Effector memory CD4-positive, alpha-beta T cell (primary cell): ENCODE measurements around the gene PCDH18.

Source experiments
- DNase-seq, 3 donors: peaks; one replicate each; pipeline ENCODE4 v3.0.0-alpha.2; 2020
- H3K27ac ChIP-seq: 2 replicates; pipeline ENCODE4 v1.7.0; 2013; ENCODE audit warnings: mild to moderate bottlenecking, low read length, moderate library complexity; ENCODE audit not compliant: insufficient read depth, poor library complexity, severe bottlenecking
- H3K27me3 ChIP-seq: replicated peaks from 2 replicates; pipeline ENCODE4 v1.7.0; 2013; ENCODE audit warnings: mild to moderate bottlenecking, low read length; ENCODE audit not compliant: insufficient read depth, control insufficient read depth, poor library complexity, severe bottlenecking
- H3K36me3 ChIP-seq: 2 replicates; pipeline ENCODE4 v1.7.0; 2013; ENCODE audit warnings: mild to moderate bottlenecking, low read length, moderate library complexity; ENCODE audit not compliant: control insufficient read depth, insufficient read depth
- H3K4me1 ChIP-seq: 2 replicates; pipeline ENCODE4 v1.7.0; 2013; ENCODE audit warnings: low read length, mild to moderate bottlenecking; ENCODE audit not compliant: control insufficient read depth, insufficient read depth, poor library complexity, severe bottlenecking
- H3K4me3 ChIP-seq: 2 replicates; pipeline ENCODE4 v1.7.0; 2013; ENCODE audit warnings: low read length, low read depth, mild to moderate bottlenecking; ENCODE audit not compliant: insufficient read depth, poor library complexity, severe bottlenecking
- H3K9me3 ChIP-seq: 2 replicates; pipeline ENCODE4 v1.7.0; 2013; ENCODE audit warnings: mild to moderate bottlenecking, low read length, moderate library complexity; ENCODE audit not compliant: control insufficient read depth

Gene PCDH18

DNA sequence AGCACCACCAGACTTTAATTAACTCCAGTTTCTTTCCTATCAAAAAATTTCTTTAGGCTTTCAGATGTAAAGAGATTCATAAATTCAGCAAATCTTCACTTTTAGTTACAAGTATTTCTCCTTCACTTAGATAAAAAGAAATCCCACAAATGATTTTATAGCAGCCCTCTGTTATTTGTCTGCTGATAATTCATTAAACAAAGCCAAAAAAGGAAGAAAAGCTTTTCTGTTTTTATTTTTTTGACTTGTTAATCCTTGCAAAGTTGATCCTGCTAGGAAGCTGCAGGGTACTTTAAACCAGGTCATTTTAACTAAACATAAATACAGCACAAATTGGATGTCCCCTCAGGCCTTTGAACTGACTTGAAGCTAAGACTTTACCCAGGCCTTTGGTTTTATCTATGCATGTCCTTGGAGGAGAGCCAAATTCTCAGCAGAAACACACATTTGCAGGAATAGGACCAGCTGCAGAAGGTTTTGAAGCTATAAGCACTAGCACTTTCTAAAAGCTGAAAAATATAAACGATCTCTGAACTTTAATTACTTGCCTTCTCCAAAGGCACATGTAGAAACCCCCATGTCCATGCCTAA lies 57.5 kb downstream of the PCDH18 start:
- DNase-seq, result no peak
- H3K4me1 ChIP-seq, result no peaks in the 10 kb centered on the region
- H3K27me3 ChIP-seq, result no peaks in the 10 kb centered on the region
- H3K9me3 ChIP-seq, result no peaks in the 10 kb centered on the region
- no peaks in the 10 kb centered on the region for H3K36me3 ChIP-seq
- no peak overlapping the region for H3K27ac ChIP-seq
- H3K4me3 ChIP-seq, result no peak overlapping the region

GRCh38 chr4:137471895-137472294 lies 60.4 kb downstream of the PCDH18 start:
- no peaks in the 10 kb centered on the region for H3K36me3 ChIP-seq
- no peak for DNase-seq
- H3K4me3 ChIP-seq, result no peak overlapping the region
- no peaks in the 10 kb centered on the region for H3K27me3 ChIP-seq
- H3K9me3 ChIP-seq, result no peaks in the 10 kb centered on the region
- H3K27ac ChIP-seq, result no peak overlapping the region
- H3K4me1 ChIP-seq, result no peaks in the 10 kb centered on the region

DNA sequence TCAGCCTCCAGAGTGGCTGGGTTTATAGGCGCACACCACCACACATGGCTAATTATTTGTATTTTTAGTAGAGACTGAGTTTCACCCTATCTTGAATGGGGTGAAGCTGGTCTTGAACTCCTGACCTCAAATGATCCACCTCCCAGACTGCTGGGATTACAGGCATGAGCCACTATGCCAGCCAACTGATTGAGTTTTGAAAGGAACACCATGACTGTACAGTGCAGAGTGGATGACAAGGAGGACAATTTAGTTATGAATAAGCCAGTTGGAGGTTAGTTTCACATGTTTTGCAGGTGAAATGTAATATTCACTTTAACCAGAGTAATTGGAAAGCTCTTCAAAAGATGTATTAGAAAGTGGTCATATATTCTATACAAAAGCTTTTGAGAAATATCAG lies 60.8 kb downstream of the PCDH18 start:
- DNase-seq, result no peak
- Histone ChIP-seq H3K9me3 (no peaks in the 10 kb centered on the region), H3K36me3 (no peaks in the 10 kb centered on the region), H3K4me3 (no peak overlapping the region), H3K4me1 (no peaks in the 10 kb centered on the region), H3K27ac (no peak overlapping the region), H3K27me3 (no peaks in the 10 kb centered on the region)

DNA sequence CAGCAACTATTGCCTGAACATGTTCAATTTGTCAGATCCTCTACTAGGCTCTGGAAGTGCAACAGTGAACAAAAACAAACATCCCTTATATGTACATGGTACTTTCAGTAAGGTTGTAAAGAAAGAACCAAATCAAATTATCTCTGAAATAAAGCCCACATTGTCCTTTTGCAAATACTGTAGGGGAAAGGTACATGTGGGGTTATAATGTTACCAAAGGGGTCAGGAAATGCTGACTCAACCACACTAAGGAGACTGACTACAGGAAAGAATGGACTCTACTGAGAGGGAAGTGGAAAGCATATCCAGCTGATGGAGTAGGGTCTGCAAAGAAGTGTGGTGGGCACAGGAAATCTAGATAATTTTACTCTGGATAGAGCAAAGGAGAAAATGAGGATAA lies 61.5 kb downstream of the PCDH18 start:
- no peak overlapping the region for H3K4me3 ChIP-seq
- no peak for DNase-seq
- no peaks in the 10 kb centered on the region for H3K27me3 ChIP-seq
- no peak overlapping the region for H3K27ac ChIP-seq
- no peaks in the 10 kb centered on the region for H3K36me3 ChIP-seq
- H3K9me3 ChIP-seq, result no peaks in the 10 kb centered on the region
- no peaks in the 10 kb centered on the region for H3K4me1 ChIP-seq
